NCI-H146 (cell line): Measurements from ENCODE around the gene CD22.

Experiments used
- DNase-seq: peaks from one replicate; lab custom pipeline; 2025; lab: John Stamatoyannopoulos, UW

Gene CD22

DNA sequence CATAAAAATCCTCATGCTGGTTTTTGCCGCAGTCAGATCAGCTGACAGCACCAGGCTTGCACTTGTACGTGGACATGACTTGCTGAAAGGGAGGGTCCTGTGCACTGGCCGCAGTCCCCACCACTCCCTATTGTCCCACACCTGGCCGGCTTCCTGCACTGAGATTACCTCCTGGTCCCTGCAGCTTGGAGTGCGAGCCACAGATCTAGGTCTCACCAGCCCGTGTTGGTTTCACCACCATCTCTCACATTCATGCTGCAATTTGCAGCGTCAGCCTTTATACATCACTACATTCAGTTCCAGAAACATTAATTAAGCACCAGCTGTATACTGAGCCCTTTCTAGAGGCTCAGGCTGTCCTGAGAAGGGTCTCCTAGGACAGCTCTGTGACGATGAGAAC lies 15.0 kb upstream of the CD22 start:
- no peak for DNase-seq

DNA sequence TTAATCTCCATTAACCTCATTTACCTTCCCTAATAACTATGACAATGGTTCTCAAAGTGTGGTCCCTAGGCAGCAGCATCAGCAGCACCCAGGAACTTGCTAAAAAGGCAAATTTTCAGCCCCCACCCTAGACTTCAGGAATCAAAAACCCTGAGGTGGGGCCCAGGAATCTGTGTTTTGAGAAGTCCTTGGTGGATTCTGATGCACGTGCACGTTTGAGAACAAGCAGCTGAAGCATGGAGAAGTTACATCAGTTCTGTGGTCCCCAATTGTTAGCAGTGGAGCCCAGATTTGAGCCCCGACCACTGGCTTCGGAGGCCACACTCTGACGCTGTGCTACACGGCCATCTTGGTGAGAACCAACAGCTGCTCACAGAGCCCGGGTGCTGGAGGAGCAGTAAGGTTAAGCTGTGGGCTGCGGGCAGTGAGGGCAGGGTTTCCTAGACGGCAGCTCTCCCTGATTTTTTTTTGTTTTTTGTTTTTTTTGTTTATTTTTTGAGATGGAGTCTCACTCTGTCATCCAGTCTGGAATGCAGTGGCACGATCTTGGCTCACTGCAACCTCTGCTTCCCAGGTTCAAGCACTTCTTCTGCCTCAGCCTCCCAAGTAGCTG lies 14.0 kb upstream of the CD22 start:
- no peak for DNase-seq

DNA sequence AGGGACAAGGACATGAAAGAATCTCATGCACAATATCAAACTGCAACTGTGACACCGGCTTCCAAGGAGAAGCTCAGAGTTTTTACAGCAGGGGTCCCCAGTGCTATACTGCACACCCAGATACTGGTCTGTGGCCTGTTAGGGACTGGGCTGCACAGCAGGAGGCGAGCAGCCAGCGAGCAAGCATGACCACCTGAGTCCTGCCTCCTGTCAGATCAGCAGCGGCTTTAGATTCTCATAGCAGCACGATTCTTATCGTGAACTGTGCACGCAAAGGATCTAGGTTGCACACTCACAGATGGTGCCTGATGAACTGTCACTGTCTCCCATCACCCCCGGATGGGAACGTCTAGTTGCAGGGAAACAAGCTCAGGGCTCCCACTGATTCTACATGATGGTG lies 13.1 kb upstream of the CD22 start:
- no peak for DNase-seq

DNA sequence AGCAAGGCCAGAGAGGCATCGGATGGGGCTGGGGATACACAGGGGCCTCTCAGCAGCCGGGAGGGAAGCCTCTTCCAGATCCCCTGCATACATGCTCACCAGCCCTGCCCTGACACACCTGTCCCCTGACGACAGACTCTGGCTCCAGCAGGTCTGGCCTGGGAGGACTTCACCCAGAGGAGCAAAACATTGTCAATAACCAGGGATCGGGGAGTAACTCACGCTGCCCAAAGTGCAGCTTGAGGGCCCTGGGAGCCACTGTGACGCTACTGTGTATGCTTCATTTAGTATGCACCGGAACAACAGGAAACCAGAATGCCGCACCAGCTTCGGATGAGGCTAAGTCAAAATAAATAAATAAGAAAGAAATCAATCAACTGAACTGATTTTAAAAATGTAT lies 12.4 kb upstream of the CD22 start:
- no peak for DNase-seq

DNA sequence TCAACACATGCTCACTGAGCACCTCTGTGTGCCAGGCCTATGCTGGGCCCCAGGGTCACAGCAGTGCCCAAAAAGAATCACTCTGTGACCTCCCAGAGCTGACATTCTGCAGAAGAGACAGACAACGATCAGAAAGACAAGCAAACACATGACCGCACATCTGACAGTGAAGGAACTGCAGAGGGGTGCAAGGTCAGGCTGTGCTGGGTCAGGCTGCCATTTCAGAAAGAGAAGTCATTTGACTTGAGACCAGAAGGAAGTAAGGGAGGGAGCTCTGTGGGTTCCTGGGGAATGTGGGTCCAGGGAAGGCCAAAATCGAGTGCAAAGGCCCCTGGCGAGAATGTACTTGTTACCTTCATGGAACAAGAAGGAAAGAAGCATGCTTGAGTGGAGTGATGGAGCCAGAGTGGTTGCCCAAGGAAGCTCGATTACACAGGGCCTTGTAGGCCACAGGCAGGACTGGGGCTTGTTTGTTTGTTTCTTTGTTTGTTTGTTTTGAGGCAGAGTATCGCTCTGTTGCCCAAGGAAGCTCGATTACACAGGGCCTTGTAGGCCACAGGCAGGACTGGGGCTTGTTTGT lies 11.4 kb upstream of the CD22 start:
- no peak for DNase-seq

DNA sequence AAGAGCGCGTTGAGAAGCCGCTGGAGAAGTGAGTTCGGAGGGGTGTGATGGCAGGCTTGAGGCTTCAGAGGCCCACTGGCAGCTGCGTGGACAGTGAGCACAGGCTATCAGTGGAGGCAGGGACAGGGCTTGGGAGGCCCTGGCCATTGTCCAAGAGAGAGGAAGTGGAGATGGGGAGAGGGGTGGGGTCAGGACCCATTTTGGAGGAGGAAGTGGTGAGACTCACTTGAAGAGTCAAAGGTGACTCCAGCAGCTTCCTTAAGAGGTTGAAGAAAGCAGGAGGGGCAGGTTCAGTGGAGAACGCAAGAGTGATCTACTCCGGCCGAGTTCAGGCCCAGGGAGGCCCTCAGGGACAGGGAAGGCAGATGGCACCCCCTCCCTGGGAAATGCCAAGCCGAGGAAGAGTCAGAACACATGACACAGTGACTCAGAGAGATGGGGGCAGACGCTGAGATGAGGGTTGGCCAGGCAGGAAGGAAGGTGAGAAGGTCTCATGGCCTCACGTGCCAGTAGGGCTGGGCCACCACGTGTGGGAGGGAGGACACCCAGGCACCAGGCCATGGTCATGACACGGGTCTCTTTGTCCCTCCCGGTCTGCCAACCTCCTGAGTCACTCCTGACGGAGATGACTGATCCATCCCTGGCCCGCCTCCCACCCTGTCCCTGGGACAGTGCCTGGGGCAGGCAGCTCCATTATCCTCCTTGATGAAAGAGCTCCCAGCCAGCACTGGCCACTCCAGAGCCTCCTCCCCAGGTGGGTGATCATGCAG lies 10.1 kb upstream of the CD22 start:
- no peak for DNase-seq

DNA sequence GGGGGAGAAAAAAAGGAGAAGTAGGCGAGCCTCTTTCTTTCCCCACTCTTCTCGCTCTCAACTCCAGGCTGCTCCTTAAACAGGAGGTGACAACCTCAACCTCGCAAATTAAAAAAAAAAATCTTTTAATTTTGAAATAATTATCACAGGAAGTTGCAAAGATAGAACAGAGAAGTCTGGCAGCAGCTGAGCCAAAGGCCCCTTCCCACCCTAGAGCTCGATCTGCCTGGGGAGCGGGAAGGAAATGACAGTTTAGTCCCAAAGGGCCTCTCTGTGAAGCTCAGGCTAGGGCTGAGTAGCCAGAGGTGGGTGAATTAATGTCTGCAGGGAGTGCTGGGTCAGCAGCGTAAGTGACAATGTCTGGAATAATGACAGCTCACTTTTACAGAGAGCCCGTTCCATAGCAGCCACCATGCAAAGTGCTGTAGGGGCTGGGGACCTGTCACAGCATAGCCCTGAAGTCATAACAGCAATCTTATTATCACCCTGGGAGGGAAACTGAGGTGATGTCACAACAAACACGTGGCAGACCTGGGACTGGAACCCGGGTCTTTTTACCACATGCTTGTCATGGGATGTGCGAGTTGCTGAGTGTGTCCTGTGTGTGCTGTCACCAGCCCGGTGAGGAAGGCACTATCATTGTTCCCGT lies 8.8 kb upstream of the CD22 start:
- DNase-seq, result no peak

DNA sequence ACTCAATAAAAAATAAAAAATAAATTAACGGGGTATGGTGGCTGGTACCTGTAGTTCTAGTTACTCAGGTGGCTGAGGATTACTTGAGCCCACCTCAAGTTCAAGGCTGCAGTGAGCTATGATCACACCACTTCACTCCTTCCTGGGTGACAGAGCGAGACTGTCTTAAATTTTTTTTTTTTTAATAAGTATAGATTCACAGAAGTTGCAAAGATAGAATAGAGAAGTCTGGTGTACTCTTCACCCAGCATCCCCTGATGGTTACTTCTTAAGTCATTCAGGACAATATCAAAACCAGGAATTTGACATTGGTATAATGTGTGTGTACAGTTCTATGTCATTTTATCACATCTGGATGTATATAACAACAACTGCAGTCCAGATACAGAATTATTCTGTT lies 7.7 kb upstream of the CD22 start:
- no peak for DNase-seq

DNA sequence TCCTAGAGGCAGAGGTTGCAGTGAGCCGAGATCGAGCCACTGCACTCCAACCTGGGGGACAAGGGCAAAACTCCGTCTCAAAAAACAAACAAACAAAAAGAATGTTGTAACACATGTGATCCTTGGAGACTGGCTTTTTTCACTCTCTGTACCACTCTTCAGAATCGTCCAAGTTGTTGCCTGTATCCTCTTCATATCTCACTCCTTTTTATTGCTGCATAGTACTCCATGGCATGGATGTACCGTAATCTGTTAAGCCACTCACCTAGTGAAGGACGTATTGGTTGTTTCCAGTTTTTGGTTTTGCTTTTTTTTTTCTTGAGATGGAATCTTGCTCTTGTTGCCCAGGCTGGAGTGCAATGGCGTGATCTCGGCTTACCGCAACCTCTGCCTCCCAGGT lies 7.0 kb upstream of the CD22 start:
- no peak for DNase-seq

DNA sequence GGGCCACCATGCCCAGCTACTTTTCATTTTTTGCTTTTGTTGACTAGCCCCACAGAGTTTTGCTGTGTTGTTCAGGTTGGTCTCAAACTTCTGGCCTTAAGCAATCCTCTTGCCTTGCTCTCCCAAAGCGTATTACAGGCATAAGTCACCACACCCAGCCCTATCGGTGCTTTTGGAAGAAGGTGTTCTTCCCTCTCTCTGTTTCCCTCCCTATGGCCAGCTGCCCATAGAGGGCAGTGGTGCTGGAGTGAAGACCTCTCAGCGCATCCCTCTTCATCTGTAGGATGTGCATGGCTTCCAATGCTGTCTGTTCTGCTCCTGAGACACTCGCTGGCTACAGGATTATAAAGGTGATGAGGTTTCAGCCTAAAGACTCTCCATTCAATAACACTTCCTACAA lies 1.3 kb upstream of the CD22 start:
- DNase-seq, result no peak

DNA sequence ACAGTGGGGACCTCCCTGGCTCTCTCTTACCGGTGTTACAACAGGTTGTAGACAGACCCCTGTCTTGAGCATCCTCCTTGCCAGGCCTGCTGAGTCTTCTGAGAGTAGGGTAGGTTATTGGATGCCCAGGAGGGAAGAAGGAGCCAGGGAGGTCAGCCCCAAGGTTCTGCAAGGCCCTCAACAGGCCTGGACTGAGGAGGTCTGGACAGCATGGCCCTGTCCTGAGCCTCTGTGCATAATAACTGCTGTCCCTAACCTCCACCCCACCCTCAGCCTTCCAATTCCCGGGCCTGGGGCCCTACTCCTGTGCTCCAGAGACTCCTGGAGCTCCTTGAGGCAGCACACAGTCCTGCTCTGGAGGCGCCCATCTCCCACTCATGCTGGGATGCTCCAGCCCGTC lies 336 bp downstream of the CD22 start:
- no peak for DNase-seq

DNA sequence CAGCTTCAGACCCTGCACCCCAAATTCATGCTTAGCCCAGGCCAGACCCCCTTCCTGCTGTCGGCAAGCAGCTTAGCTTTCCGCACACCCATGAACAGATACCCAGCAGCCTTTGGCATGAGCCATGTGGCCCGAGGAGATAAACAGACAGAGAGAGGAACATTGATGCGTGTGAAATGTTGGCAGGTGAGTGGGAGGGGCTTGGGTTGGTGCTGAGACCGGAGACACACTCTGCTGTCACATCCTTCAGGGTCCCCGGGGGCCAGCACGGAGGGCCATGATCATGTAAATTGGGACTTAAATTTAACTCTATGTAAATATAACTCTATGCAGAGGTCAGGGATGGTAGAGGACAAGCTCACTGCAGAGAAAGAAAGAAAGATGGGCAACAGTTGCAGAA lies 1.5 kb downstream of the CD22 start:
- no peak for DNase-seq

DNA sequence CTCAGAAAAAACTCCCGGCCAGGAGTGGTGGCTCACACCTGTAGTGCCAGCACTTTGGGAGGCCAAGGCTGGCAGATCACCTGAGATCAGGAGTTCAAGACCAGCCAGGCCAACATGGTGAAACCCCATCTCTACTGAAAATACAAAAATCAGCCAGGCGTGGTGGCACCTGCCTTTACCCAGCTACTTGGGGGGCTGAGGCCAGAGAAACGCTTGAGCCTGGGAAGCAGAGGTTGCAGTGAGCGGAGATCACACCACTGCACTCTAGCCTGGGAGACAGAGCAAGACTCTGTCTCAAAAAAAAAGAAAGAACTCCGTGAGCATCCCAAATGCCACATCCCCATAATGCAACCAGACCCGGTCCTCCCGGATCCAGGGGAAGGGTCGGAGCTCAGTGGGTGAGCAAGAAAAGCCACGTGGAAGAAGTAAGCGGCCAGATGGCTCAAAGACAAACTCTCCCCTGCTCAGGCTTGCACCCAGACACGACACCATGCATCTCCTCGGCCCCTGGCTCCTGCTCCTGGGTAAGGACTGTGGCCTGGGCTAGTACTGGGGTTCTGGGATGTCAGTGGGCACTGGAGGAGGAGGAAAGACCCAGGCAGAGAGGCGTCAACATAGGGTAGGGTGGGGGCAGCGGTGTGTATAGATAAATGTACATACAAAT lies 2.7 kb downstream of the CD22 start:
- no peak for DNase-seq

DNA sequence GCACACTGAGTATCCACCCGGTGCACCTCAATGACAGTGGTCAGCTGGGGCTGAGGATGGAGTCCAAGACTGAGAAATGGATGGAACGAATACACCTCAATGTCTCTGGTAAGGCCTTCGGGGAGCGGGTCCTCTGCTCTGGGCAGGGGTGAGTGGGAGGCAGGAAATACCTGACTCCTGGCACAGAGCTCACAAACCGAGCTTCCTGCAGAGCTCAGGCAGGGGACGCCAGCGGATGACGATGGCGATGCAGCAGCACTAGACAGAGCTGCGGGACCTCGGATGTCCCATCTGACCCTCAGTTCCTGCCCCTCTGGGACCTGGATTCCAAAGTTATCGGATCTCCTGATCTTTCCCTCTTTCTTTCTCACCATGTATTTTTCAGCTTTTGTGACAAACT lies 3.8 kb downstream of the CD22 start:
- DNase-seq, result no peak

DNA sequence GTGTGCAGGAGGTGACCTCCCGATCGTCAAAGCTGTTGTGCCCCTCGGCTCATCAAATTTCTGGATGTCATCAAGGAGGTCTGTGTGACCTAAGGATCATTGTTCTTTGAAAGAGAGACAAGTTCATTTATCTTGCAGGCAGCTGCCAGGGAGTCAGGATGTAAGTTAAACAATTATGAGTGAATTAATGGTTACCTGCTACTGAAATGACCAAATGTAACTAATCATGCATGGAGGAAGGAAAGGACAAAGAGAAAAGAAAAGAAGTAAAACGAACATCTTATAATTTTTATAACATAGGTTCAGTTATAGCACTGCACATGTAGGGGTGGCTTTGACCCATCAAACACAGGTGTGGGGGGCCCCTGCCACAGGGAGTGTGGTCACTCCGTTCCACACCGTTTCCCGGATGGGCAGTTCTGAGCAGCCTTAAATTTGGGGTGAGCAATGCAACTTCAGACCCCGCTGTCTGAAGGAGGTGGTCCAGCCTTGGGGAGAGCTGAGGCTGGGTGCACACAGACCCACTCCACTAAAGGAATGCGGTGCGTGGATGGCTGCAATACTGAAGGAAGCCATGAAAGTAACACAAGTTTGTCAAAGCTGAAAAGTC lies 5.3 kb downstream of the CD22 start:
- DNase-seq, result no peak

DNA sequence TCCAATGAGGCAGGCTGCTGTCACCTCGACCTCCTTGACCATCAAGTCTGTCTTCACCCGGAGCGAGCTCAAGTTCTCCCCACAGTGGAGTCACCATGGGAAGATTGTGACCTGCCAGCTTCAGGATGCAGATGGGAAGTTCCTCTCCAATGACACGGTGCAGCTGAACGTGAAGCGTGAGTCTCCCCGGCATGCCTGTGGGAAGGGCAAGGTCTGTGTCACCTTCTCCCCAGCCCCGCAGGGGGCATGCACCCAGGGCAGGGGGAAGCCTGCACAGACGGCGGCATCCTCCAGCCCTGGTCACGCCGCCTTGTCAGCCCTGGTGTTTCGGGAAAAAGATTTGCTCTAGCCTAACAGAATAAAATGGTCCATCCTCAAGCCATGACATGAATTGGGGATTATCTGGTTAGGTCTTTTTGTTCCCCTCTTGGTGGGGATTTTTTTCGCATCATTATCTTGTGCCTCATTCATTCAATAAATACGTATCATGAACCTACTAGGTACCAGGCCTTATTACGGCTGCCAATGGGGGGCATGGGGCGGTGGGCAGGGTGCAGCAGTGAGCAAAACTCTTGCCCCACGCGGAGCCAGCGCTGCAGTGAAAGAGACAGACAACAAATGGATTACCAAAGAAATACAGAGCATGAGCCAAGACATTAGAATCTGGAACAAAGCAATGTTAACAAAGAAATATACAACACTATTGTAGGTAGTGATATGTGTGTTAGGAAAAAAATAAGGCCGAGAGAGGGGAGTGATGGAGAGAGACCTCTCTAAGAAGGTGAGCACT lies 7.4 kb downstream of the CD22 start:
- no peak for DNase-seq

DNA sequence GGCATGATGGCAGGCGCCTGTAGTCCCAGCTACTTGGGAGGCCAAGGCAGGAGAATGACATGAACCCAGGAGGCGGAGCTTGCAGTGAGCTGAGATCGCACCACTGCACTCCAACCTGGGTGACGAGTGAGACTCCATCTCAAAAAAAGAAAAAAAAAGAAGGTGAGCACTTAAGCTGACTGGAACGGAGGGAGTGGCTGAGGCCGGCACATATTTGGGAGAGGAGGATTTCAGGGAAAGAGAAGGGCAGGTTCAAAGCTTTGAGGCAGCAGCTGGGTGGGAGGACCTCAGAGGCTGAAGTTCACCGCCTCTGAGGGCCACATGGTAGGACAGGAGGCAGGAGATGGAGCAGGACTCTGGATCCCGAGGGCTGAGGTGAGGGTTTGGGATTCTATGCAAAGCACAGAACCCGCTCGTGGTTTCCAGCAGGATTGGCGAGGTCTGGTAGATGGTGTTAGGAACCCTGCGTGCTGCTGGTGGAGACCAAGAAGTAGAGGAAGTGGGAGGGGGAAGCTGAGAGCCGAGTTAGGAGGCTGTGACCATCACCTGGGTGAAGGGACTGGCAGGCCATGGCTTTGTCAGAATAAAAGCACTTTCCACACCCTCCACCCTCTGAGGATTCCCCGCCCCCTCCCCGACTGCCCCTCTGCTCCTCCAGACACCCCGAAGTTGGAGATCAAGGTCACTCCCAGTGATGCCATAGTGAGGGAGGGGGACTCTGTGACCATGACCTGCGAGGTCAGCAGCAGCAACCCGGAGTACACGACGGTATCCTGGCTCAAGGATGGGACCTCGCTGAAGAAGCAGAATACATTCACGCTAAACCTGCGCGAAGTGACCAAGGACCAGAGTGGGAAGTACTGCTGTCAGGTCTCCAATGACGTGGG lies 8.4 kb downstream of the CD22 start:
- no peak for DNase-seq

DNA sequence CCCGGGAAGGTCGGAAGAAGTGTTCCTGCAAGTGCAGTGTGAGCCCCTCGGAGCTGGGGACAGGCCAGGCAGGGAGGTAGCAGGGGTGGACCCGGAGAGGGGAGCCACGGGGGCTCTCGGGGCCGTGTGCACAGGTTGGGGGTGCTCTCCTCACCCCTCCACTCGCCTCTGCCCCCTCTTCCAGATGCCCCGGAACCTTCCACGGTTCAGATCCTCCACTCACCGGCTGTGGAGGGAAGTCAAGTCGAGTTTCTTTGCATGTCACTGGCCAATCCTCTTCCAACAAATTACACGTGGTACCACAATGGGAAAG lies 9.0 kb downstream of the CD22 start:
- DNase-seq, result no peak

DNA sequence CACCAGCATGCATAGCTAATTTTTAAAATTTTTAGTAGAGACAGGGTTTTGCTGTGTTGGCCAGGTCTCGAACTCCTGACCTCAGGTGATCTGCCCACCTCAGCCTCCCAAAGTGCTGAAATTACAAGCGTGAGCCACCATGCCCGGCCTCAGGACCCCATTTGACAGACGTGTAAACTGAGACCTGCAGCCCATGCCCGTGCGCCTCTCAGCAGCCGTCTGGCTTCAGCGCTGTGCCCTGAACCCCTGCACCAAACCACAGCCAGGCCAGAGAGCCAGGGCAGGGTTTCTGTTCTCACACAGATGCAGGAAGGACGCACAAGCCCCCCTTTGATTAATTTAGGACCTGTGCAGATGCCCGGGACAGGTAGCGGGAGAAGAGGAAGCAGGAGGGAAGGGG lies 11.4 kb downstream of the CD22 start:
- no peak for DNase-seq

DNA sequence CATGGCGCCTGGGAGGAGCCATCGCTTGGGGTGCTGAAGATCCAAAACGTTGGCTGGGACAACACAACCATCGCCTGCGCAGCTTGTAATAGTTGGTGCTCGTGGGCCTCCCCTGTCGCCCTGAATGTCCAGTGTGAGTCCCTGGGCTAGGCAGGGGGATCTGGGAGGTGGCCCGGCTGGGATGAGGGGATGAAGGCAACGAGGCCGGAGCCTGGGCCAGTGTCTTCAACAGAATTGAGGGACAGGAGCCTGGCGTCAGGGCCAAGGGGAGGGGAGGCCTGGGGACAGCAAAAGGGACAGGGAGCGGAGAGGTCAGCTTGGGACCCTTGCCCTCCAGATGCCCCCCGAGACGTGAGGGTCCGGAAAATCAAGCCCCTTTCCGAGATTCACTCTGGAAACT lies 12.0 kb downstream of the CD22 start:
- DNase-seq, result no peak
